AG04450 (cell line): ENCODE measurements around the gene RILPL2. TPM values are rescaled to one million over a fixed set of nuclear protein-coding genes. Genes with fewer than 3 reads are reported as not detected.
"Not testable (repeated sequence)": the region's sequence is repeated elsewhere in the genome, so short reads cannot be mapped to it uniquely, and the experiment has no call there.

Source experiments
- CTCF ChIA-PET: fragments of 300-600, 350-600 bp; formaldehyde crosslinking; extraction: SDS; loops from one replicate; lab custom pipeline; 2022; ENCODE audit warnings: antibody characterized with exemption, inconsistent platforms; lab: Charles Lee
- POLR2A ChIA-PET: fragments of 350-600 bp; formaldehyde crosslinking; extraction: SDS; loops from one replicate; lab custom pipeline; 2021; ENCODE audit warnings: antibody characterized with exemption, inconsistent platforms; lab: Yijun Ruan, JAX
- DNase-seq: peaks from one replicate; pipeline ENCODE4 v3.0.0-alpha.2; 2011; ENCODE audit warnings: low read depth, low spot score
- H3K27ac ChIP-seq: one replicate; pipeline ENCODE4 v1.5.1; 2012; ENCODE audit warnings: low read depth, low read length, control low read depth
- H3K27me3 ChIP-seq: one replicate; pipeline ENCODE4 v1.6.0; 2012; ENCODE audit warnings: low read length; ENCODE audit not compliant: control insufficient read depth, insufficient read depth
- H3K4me3 ChIP-seq: 2 replicates; pipeline ENCODE4 v1.5.1; 2011; ENCODE audit warnings: mild to moderate bottlenecking, low read depth, low read length, control low read depth
- H3K9me3 ChIP-seq: 2 replicates; pipeline ENCODE4 v1.5.1; 2012; ENCODE audit warnings: low read length; ENCODE audit not compliant: control insufficient read depth, insufficient read depth
- CTCF ChIP-seq: IDR thresholded peaks from 2 replicates; pipeline ENCODE4 v1.5.1; 2011; ENCODE audit warnings: low read depth, low read length, control low read depth, inconsistent platforms
- polyA plus RNA-seq: library from polyadenylated mRNA; depleted of rRNA; stranded (reverse); fragments of >200 nt; gene quantifications from 2 replicates; pipeline ENCODE4 v1.2.3, GENCODE V29; 2011; rRNA removed

Gene RILPL2
- polyA plus RNA-seq, 1 experiment, result 2.9 TPM

GRCh38 chr12:123369229-123369628 is 67.3 kb downstream of the RILPL2 start:
- Histone ChIP-seq H3K9me3 (no peaks in the 10 kb centered on the region; the same call in 1 of the 2 replicates), H3K27me3 (no peaks in the 10 kb centered on the region), H3K27ac (no peak overlapping the region), H3K4me3 (no peak overlapping the region)
- no peak for DNase-seq
- TF ChIP-seq CTCF, result no peak
- ChIA-PET CTCF (no interaction called here), POLR2A (interaction anchor here (0.6 kb wide), 1 partner anchor 89 kb away, joined by 7 read pairs; no protein-coding TSS in a partner anchor)

GRCh38 chr12:123368431-123368830 is 68.1 kb downstream of the RILPL2 start:
- H3K4me3 ChIP-seq, H3K9me3 ChIP-seq, DNase-seq, H3K27me3 ChIP-seq, CTCF ChIA-PET, H3K27ac ChIP-seq: not testable (repeated sequence)
- POLR2A ChIA-PET, result interaction anchor here (0.6 to 1.4 kb wide), 2 partner anchors 15 to 90 kb away, joined by 4 to 7 read pairs; partner anchors contain the start of gene KMT5A

GRCh38 chr12:123367511-123367910 is 69.0 kb downstream of the RILPL2 start:
- H3K27ac ChIP-seq, result no peak overlapping the region
- no peak for TF ChIP-seq CTCF
- ChIA-PET CTCF (interaction anchor here (0.7 kb wide), 2 partner anchors 103 to 1011 kb away, joined by 3 read pairs; no protein-coding TSS in a partner anchor), POLR2A (interaction anchor here (0.7 to 1.4 kb wide), 2 partner anchors 16 to 222 kb away, joined by 3 to 4 read pairs; partner anchors contain the start of gene KMT5A)
- no peaks in the 10 kb centered on the region; the same call in 1 of the 2 replicates for H3K9me3 ChIP-seq
- no peak overlapping the region for H3K4me3 ChIP-seq
- no peak for DNase-seq
- no peaks in the 10 kb centered on the region for H3K27me3 ChIP-seq

Other genes with a start within 250 kb of the RILPL2 start
- gene MPHOSPH9, start 203.5 kb downstream of the RILPL2 start, polyA plus RNA-seq, result 15.4 and 20.3 TPM in 2 replicates
- gene MTRFR, start 203.2 kb downstream of the RILPL2 start, polyA plus RNA-seq, result 9.4 TPM in 2 replicates
- gene CDK2AP1, start 164.8 kb downstream of the RILPL2 start, polyA plus RNA-seq, result 469 and 650 TPM in 2 replicates
- 12.6 and 16.0 TPM in 2 replicates for gene SBNO1, start 71.8 kb downstream of the RILPL2 start, polyA plus RNA-seq
- 26.5 and 30.6 TPM in 2 replicates for gene KMT5A, start 52.6 kb downstream of the RILPL2 start, polyA plus RNA-seq
- gene SNRNP35, start 21.5 kb upstream of the RILPL2 start, polyA plus RNA-seq, result 12.1 and 13.0 TPM in 2 replicates
- 18.7 and 19.8 TPM in 2 replicates for gene RILPL1, start 97.0 kb upstream of the RILPL2 start, polyA plus RNA-seq
- 241 and 319 TPM in 2 replicates for gene TMED2, start 147.9 kb upstream of the RILPL2 start, polyA plus RNA-seq
- 12.6 and 15.4 TPM in 2 replicates for gene DDX55, start 165.4 kb upstream of the RILPL2 start, polyA plus RNA-seq
- gene EIF2B1, start 197.0 kb upstream of the RILPL2 start, polyA plus RNA-seq, result 36.6 and 37.8 TPM in 2 replicates
- gene GTF2H3, start 197.1 kb upstream of the RILPL2 start, polyA plus RNA-seq, result 35.8 and 55.1 TPM in 2 replicates
- gene TCTN2, start 234.4 kb upstream of the RILPL2 start, polyA plus RNA-seq, result 8.6 and 9.1 TPM in 2 replicates